GM19099 (cell line): Measurements from ENCODE around the gene MYBPC2.

Source experiments
- POLR2A ChIP-seq: IDR thresholded peaks from 3 replicates; pipeline ENCODE4 v1.6.1; 2011; ENCODE audit warnings: low read depth; ENCODE audit not compliant: insufficient read length; ENCODE audit errors: extremely low read depth

Gene MYBPC2

GRCh38 chr19:50490991-50491472, 58.3 kb downstream of the MYBPC2 start:
- TF ChIP-seq POLR2A: no peak

- TF ChIP-seq POLR2A: no peak
Measured at GRCh38 chr19:50492303-50493052, 59.8 kb downstream of the MYBPC2 start.

- no peak for TF ChIP-seq POLR2A
Measured at GRCh38 chr19:50493171-50493570, 60.5 kb downstream of the MYBPC2 start.

- TF ChIP-seq POLR2A: no peak
Measured at GRCh38 chr19:50494186-50495019, 61.7 kb downstream of the MYBPC2 start.

GRCh38 chr19:50495020-50495531, 62.4 kb downstream of the MYBPC2 start:
- TF ChIP-seq POLR2A: no peak

- no peak for TF ChIP-seq POLR2A
Measured at GRCh38 chr19:50496189-50497021, 63.7 kb downstream of the MYBPC2 start.

- TF ChIP-seq POLR2A: no peak
Measured at GRCh38 chr19:50497022-50497405, 64.3 kb downstream of the MYBPC2 start.

GRCh38 chr19:50498219-50499056, 65.7 kb downstream of the MYBPC2 start:
- TF ChIP-seq POLR2A: no peak

- no peak for TF ChIP-seq POLR2A
Measured at GRCh38 chr19:50500060-50500752, 67.5 kb downstream of the MYBPC2 start.

GRCh38 chr19:50500753-50501151, 68.1 kb downstream of the MYBPC2 start:
- TF ChIP-seq POLR2A: no peak

GRCh38 chr19:50501186-50501567, 68.5 kb downstream of the MYBPC2 start:
- no peak for TF ChIP-seq POLR2A

- TF ChIP-seq POLR2A: no peak
Measured at GRCh38 chr19:50501568-50502475, 69.1 kb downstream of the MYBPC2 start.
